A673 (cell line): ENCODE data around the gene MACROD1. TPM values are rescaled to one million over a fixed set of nuclear protein-coding genes. Genes with fewer than 3 reads are reported as not detected.
A peak's percentile ranks its signal among the peaks of the same experiment; 100 is the strongest.

Experiments
- BruUV-seq: library from RNA; stranded (reverse); fragments of 400-500 nt; replicated peaks from 2 replicates; lab custom pipeline; 2021; lab: Mats Ljungman, UMichigan
- CTCF ChIA-PET: fragments of 300-600 bp; sonication (Branson Sonifier 250); formaldehyde crosslinking; loops from one replicate; lab custom pipeline; 2022; ENCODE audit warnings: antibody characterized with exemption; lab: Charles Lee
- POLR2A ChIA-PET: fragments of 300-600 bp; sonication (Branson Sonifier 250); formaldehyde crosslinking; loops from one replicate; lab custom pipeline; 2022; ENCODE audit warnings: antibody characterized with exemption; ENCODE audit not compliant: low non-redundant PET; lab: Charles Lee
- DNase-seq: peaks from one replicate; pipeline ENCODE4 v3.0.0-alpha.2; 2015; ENCODE audit warnings: low spot score
- H3K27ac ChIP-seq: fragments of 200-600 bp; sonication (generic); 2 replicates; pipeline ENCODE4 v1.5.1; 2016; ENCODE audit warnings: mixed run types, low read depth, mild to moderate bottlenecking, mixed read lengths, antibody characterized with exemption, low read length; ENCODE audit not compliant: poor library complexity, severe bottlenecking
- H3K27me3 ChIP-seq: fragments of 200-600 bp; sonication (generic); replicated peaks from 2 replicates; pipeline ENCODE4 v1.6.1; 2017; ENCODE audit warnings: mixed run types, low read depth, mild to moderate bottlenecking, mixed read lengths, antibody characterized with exemption, low read length; ENCODE audit not compliant: insufficient read depth, poor library complexity
- H3K36me3 ChIP-seq: fragments of 200-600 bp; sonication (generic); 2 replicates; pipeline ENCODE4 v1.6.1; 2016; ENCODE audit warnings: mixed run types, mild to moderate bottlenecking, mixed read lengths, antibody characterized with exemption, low read length; ENCODE audit not compliant: insufficient read depth, poor library complexity, severe bottlenecking
- H3K4me1 ChIP-seq: fragments of 200-600 bp; sonication (generic); 2 replicates; pipeline ENCODE4 v1.6.1; 2017; ENCODE audit warnings: mixed run types, mild to moderate bottlenecking, mixed read lengths, antibody characterized with exemption, low read length; ENCODE audit not compliant: insufficient read depth, poor library complexity, severe bottlenecking
- H3K4me3 ChIP-seq: fragments of 200-600 bp; sonication (generic); 2 replicates; pipeline ENCODE4 v1.5.1; 2016; ENCODE audit warnings: low read depth, mixed run types, mild to moderate bottlenecking, mixed read lengths, low read length; ENCODE audit not compliant: poor library complexity, severe bottlenecking
- H3K9me3 ChIP-seq: fragments of 200-600 bp; sonication (generic); 2 replicates; pipeline ENCODE4 v1.6.1; 2016; ENCODE audit warnings: mixed run types, low read depth, mild to moderate bottlenecking, mixed read lengths, antibody characterized with exemption, low read length; ENCODE audit not compliant: poor library complexity, severe bottlenecking
- EZH2 ChIP-seq: fragments of 200-600 bp; sonication (generic); IDR thresholded peaks from 2 replicates; pipeline ENCODE4 v1.6.1; 2017; ENCODE audit warnings: borderline replicate concordance, low read depth, mild to moderate bottlenecking, mixed read lengths, antibody characterized with exemption, low read length; ENCODE audit not compliant: poor library complexity, severe bottlenecking
- intact Hi-C: fragments of 100-400 bp; cut with micrococcal nuclease; formaldehyde crosslinking; loops from one replicate; pipeline ENCODE4 v1.10.0; 2022; ENCODE audit not compliant: unreplicated experiment
- total RNA-seq: library from RNA; stranded (reverse); gene quantifications from 2 replicates; pipeline ENCODE4 v1.2.3, GENCODE V29; 2021
- TF ChIP-seq, protein P1 (sequence below): fragments of 300-800, 200-600 bp; sonication (generic); conservative IDR thresholded peaks from 2 replicates; pipeline ENCODE4 v1.5.1; 2017; ENCODE audit warnings: low read depth, mild to moderate bottlenecking, antibody characterized with exemption, low read length, moderate library complexity, mixed read lengths

MACROD1 gene
- total RNA-seq, 1 experiment from 2014 or later: 28.7 TPM

DNA sequence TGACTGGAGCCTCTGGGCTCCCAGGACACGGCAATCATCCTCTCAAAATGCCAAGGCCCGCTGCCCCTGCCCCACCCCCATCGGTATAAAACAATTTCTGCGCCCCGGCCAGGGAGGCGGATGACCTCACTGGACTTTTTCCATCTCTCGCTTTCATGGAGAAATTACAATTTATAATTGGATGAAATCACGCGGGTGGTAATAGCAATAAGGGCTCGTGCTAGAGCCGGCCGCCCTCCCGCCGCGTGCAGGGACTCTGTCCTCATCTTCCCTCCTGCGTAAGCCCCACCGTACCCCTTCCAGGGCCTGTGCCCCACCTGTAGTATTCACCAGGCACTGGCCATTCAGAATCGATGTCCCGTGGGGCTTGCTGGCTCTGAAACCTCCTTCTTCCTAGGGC is 64.5 kb downstream of the MACROD1 start:
- no peak for DNase-seq
- peaks cover 43% of the 10 kb centered on the region for H3K4me1 ChIP-seq
- no peaks in the 10 kb centered on the region for H3K36me3 ChIP-seq
- CTCF ChIA-PET: no interaction called here
- H3K4me3 ChIP-seq: no peak overlapping the region
- intact Hi-C loops: no loop called here
- H3K9me3 ChIP-seq: no peaks in the 10 kb centered on the region
- H3K27ac ChIP-seq: peak overlapping the region; percentile 22
- BruUV-seq: no TSS peak
- H3K27me3 ChIP-seq: no peaks in the 10 kb centered on the region
- POLR2A ChIA-PET: no interaction called here
- no peak for TF ChIP-seq EZH2
- TF ChIP-seq, protein P1, sequence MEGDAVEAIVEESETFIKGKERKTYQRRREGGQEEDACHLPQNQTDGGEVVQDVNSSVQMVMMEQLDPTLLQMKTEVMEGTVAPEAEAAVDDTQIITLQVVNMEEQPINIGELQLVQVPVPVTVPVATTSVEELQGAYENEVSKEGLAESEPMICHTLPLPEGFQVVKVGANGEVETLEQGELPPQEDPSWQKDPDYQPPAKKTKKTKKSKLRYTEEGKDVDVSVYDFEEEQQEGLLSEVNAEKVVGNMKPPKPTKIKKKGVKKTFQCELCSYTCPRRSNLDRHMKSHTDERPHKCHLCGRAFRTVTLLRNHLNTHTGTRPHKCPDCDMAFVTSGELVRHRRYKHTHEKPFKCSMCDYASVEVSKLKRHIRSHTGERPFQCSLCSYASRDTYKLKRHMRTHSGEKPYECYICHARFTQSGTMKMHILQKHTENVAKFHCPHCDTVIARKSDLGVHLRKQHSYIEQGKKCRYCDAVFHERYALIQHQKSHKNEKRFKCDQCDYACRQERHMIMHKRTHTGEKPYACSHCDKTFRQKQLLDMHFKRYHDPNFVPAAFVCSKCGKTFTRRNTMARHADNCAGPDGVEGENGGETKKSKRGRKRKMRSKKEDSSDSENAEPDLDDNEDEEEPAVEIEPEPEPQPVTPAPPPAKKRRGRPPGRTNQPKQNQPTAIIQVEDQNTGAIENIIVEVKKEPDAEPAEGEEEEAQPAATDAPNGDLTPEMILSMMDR: no peak

DNA sequence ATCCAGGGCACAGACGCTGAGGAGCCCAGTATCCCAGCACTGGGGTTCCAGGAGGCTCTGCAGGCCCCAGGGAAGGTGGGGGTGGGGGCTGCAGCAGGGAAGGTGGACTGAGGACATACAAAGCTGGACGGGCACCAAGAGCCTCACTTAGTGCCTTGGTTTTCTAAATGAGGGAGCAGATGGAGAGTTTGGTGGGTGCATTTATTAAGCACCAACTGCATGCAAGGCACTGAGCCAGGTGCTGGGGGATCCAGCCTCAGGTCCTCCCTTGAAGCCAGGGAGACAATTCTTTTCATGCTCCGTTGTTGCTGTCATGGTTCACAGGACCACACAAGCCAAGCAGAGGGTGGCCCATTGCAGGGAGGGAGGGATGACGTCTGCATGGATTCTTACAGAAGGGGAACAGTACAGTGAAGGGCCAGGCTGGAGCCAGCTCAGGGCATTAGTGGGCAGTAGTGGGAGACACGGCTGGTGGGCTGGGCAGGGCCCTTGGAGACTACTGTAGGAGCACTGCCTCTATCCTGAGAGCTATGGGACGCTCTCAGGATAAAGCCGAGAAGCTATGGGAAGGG is 65.0 kb downstream of the MACROD1 start:
- no peaks in the 10 kb centered on the region for H3K36me3 ChIP-seq
- intact Hi-C loops: no loop called here
- peaks cover 48% of the 10 kb centered on the region for H3K4me1 ChIP-seq
- H3K27ac ChIP-seq: peak overlapping the region; percentile 22
- no peak overlapping the region for H3K4me3 ChIP-seq
- no peaks in the 10 kb centered on the region for H3K27me3 ChIP-seq
- no TSS peak for BruUV-seq
- H3K9me3 ChIP-seq: no peaks in the 10 kb centered on the region
- no peak for DNase-seq
- ChIA-PET POLR2A (no interaction called here), CTCF (no interaction called here)
- no peak for TF ChIP-seq EZH2
- TF ChIP-seq, protein P1: no peak

DNA sequence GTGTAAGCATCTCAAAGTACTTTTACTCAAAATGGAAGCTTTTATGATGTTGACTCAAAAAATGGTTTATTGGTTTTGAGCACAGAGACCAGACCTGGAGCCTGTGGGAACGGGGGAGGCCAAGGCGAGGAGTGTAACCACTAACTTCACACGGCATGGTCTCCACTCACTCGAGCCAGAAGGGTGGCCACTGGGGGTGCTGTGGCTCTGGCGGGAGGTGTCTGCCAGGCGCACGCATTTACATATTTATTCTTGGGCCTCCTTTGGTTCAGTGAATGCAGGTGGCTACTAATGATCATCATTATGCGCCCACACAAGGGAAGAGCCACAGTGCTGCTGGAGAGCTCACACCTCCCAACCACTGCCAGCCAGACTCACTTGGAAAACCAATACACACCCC is 65.6 kb downstream of the MACROD1 start:
- no peak overlapping the region for H3K27ac ChIP-seq
- ChIA-PET CTCF (no interaction called here), POLR2A (no interaction called here)
- H3K9me3 ChIP-seq: no peaks in the 10 kb centered on the region
- H3K4me3 ChIP-seq: no peak overlapping the region
- TF ChIP-seq, protein P1: peak; percentile 53
- TF ChIP-seq EZH2: no peak
- no peaks in the 10 kb centered on the region for H3K36me3 ChIP-seq
- intact Hi-C loops: no loop called here
- peaks cover 53% of the 10 kb centered on the region for H3K4me1 ChIP-seq
- H3K27me3 ChIP-seq: no peaks in the 10 kb centered on the region
- no peak for DNase-seq
- no TSS peak for BruUV-seq
